NCI-H1417 (cell line): Measurements from ENCODE around the gene CDC7.
"Not testable (repeated sequence)": the region's sequence is repeated elsewhere in the genome, so short reads cannot be mapped to it uniquely, and the experiment has no call there.

Experiments
- DNase-seq, 3 experiments: peaks; one replicate each; lab custom pipeline; 2025; lab: John Stamatoyannopoulos, UW

Gene CDC7

GRCh38 chr1:91511386-91511785 lies 10.7 kb downstream of the CDC7 start:
- peak in 2 of 3 experiments; percentile 31 to 65 for DNase-seq

GRCh38 chr1:91513160-91513559 lies 12.5 kb downstream of the CDC7 start:
- DNase-seq = no peak

GRCh38 chr1:91513706-91514105 lies 13.1 kb downstream of the CDC7 start:
- no peak for DNase-seq

GRCh38 chr1:91515994-91516393 lies 15.3 kb downstream of the CDC7 start:
- DNase-seq = no peak

- DNase-seq = not testable (repeated sequence)
These were observed 16.0 kb downstream of the CDC7 start for GRCh38 chr1:91516605-91517004.

- DNase-seq = not testable (repeated sequence)
These were observed 18.5 kb downstream of the CDC7 start for GRCh38 chr1:91519167-91519566.

GRCh38 chr1:91520942-91521507 lies 20.4 kb downstream of the CDC7 start:
- no peak for DNase-seq

GRCh38 chr1:91523482-91523881 lies 22.8 kb downstream of the CDC7 start:
- no peak for DNase-seq

- no peak for DNase-seq
These were observed 25.8 kb downstream of the CDC7 start for GRCh38 chr1:91526496-91526895.

- no peak for DNase-seq
These were observed 26.7 kb downstream of the CDC7 start for GRCh38 chr1:91527266-91527765.

GRCh38 chr1:91527781-91528180 lies 27.1 kb downstream of the CDC7 start:
- no peak for DNase-seq

- peak in 1 of 3 experiments; percentile 30 for DNase-seq
These were observed 29.2 kb downstream of the CDC7 start for GRCh38 chr1:91529856-91530255.

- no peak for DNase-seq
These were observed 32.8 kb downstream of the CDC7 start for GRCh38 chr1:91533361-91534024.

GRCh38 chr1:91535441-91535840 lies 34.8 kb downstream of the CDC7 start:
- DNase-seq = no peak

GRCh38 chr1:91537281-91537986 lies 36.8 kb downstream of the CDC7 start:
- DNase-seq = peak in 1 of 3 experiments; percentile 58

- DNase-seq = no peak
These were observed 37.3 kb downstream of the CDC7 start for GRCh38 chr1:91537987-91538304.

- DNase-seq = no peak
These were observed 40.3 kb downstream of the CDC7 start for GRCh38 chr1:91540910-91541309.

GRCh38 chr1:91541918-91542533 lies 41.4 kb downstream of the CDC7 start:
- no peak for DNase-seq

- peak in 1 of 3 experiments; percentile 8 for DNase-seq
These were observed 45.1 kb downstream of the CDC7 start for GRCh38 chr1:91545506-91546300.

- no peak for DNase-seq
These were observed 45.6 kb downstream of the CDC7 start for GRCh38 chr1:91546301-91546581.

GRCh38 chr1:91546876-91547275 lies 46.2 kb downstream of the CDC7 start:
- no peak for DNase-seq

GRCh38 chr1:91548376-91549040 lies 47.9 kb downstream of the CDC7 start:
- DNase-seq = no peak
